ENCODE measurements around the gene PRR13. TPM values are rescaled to one million over a fixed set of nuclear protein-coding genes. Genes with fewer than 3 reads are reported as not detected.

Gene PRR13
- total and polyA plus RNA-seq, 2 of the 13 experiments (the other 11 are each of a cell fraction or from before 2014, with no cell fraction given), result 65.0 to 102 TPM

GRCh38 chr12:53452159-53453077 is 10.9 kb downstream of the PRR13 start (continued):
- peak; percentile 71 for TF ChIP-seq MAX (IDR thresholded peaks at IDR 0.05)
- peak; percentile 46 for TF ChIP-seq HDAC1 (CRISPR knock-in tag; IDR thresholded peaks at IDR 0.05)
- TF ChIP-seq TGIF2 (CRISPR knock-in tag; IDR thresholded peaks at IDR 0.05), result no peak; the same call in 1 of the 2 replicates
- TF ChIP-seq SPEN (CRISPR knock-in tag; IDR thresholded peaks at IDR 0.05; ENCODE audit: low read depth), result peak; percentile 96; the same call in 1 of the 2 replicates
- peak; percentile 79; the same call in 1 of the 2 replicates for TF ChIP-seq HES4 (CRISPR knock-in tag; IDR thresholded peaks at IDR 0.05; ENCODE audit: borderline replicate concordance)
- TF ChIP-seq ZNF652 (CRISPR knock-in tag; IDR thresholded peaks at IDR 0.05; ENCODE audit: borderline replicate concordance, low read depth), result no peak
- TF ChIP-seq ZNF879 (CRISPR knock-in tag; IDR thresholded peaks at IDR 0.05), result peak; percentile 78; the same call in 1 of the 2 replicates
- TF ChIP-seq POLR2AphosphoS5 (IDR thresholded peaks at IDR 0.05; ENCODE audit: low read depth, low read length), result 0 out of 2 replicates have a peak, but pooled peaks have one; percentile 16
- TF ChIP-seq ZNF160 (CRISPR knock-in tag; IDR thresholded peaks at IDR 0.05), result 0 out of 2 replicates have a peak, but pooled peaks have one; percentile 40
- no peak; the same call in 1 of the 2 replicates for TF ChIP-seq THAP9 (CRISPR knock-in tag; IDR thresholded peaks at IDR 0.05; ENCODE audit: borderline replicate concordance)
- TF ChIP-seq ZFP37 (CRISPR knock-in tag; IDR thresholded peaks at IDR 0.05; ENCODE audit: borderline replicate concordance), result no peak
- no peak for TF ChIP-seq NPAS2 (CRISPR knock-in tag; IDR thresholded peaks at IDR 0.05; ENCODE audit: borderline replicate concordance)
- TF ChIP-seq ZNF331 (CRISPR knock-in tag; IDR thresholded peaks at IDR 0.05), result peak; percentile 25; the same call in 1 of the 2 replicates
- TF ChIP-seq RARA (CRISPR knock-in tag; IDR thresholded peaks at IDR 0.05), result 0 out of 2 replicates have a peak, but pooled peaks have one; percentile 14
- TF ChIP-seq ZNF367 (CRISPR knock-in tag; IDR thresholded peaks at IDR 0.05; ENCODE audit: borderline replicate concordance), result 0 out of 2 replicates have a peak, but pooled peaks have one; percentile 75
- TF ChIP-seq GZF1 (CRISPR knock-in tag; IDR thresholded peaks at IDR 0.05), result peak; percentile 49; the same call in 1 of the 2 replicates
- TF ChIP-seq ZNF557 (CRISPR knock-in tag; IDR thresholded peaks at IDR 0.05), result no peak
- no peak for TF ChIP-seq WIZ (CRISPR knock-in tag; IDR thresholded peaks at IDR 0.05)
- TF ChIP-seq ZNF275 (CRISPR knock-in tag; IDR thresholded peaks at IDR 0.05; ENCODE audit: borderline replicate concordance), result no peak
- TF ChIP-seq ZIK1 (CRISPR knock-in tag; IDR thresholded peaks at IDR 0.05; ENCODE audit: borderline replicate concordance, low read depth), result peak; percentile 51; the same call in 1 of the 2 replicates
- TF ChIP-seq RAD51 (IDR thresholded peaks at IDR 0.05; ENCODE audit: borderline replicate concordance), result no peak
- TF ChIP-seq TFDP1 (CRISPR knock-in tag; IDR thresholded peaks at IDR 0.05; ENCODE audit: borderline replicate concordance), result peak; percentile 49; the same call in 1 of the 2 replicates
- peak; percentile 40; the same call in 1 of the 2 replicates for TF ChIP-seq MAZ (IDR thresholded peaks at IDR 0.05; ENCODE audit: borderline replicate concordance, low read depth, low read length)
- no peak; the same call in 1 of the 2 replicates for TF ChIP-seq MAZ (CRISPR knock-in tag; IDR thresholded peaks at IDR 0.05; ENCODE audit: low read depth)

Measured in HepG2 (cell line).